H9 (cell line): ENCODE measurements around the gene ANKRD12. TPM values are rescaled to one million over a fixed set of nuclear protein-coding genes. Genes with fewer than 3 reads are reported as not detected.

ENCODE experiments used
- DNase-seq: peaks from one replicate; pipeline ENCODE4 v3.0.0-alpha.2; 2017
- H2AFZ ChIP-seq: one replicate; pipeline ENCODE4 v1.6.1; 2013; ENCODE audit warnings: mild to moderate bottlenecking, low read length, control low read depth, moderate library complexity
- H2AK5ac ChIP-seq: 2 replicates; pipeline ENCODE4 v1.6.1; 2013; ENCODE audit warnings: low read length, control low read depth, mixed read lengths; ENCODE audit not compliant: insufficient read length
- H2BK120ac ChIP-seq: one replicate; pipeline ENCODE4 v1.6.1; 2013; ENCODE audit warnings: low read depth, mild to moderate bottlenecking, low read length, control low read depth, inconsistent platforms; ENCODE audit not compliant: poor library complexity, severe bottlenecking
- H2BK12ac ChIP-seq: 2 replicates; pipeline ENCODE4 v1.6.1; 2013; ENCODE audit warnings: low read length, control low read depth, mixed read lengths, low read depth; ENCODE audit not compliant: insufficient read length
- H2BK15ac ChIP-seq: 2 replicates; pipeline ENCODE4 v1.6.1; 2013; ENCODE audit warnings: low read depth, low read length, control low read depth
- H2BK20ac ChIP-seq: one replicate; pipeline ENCODE4 v1.6.1; 2013; ENCODE audit warnings: low read depth, mild to moderate bottlenecking, low read length, control low read depth, inconsistent platforms; ENCODE audit not compliant: poor library complexity, severe bottlenecking
- H2BK5ac ChIP-seq: 2 replicates; pipeline ENCODE4 v1.6.1; 2013; ENCODE audit warnings: low read length, control low read depth, mixed read lengths; ENCODE audit not compliant: insufficient read length
- H3K14ac ChIP-seq: 2 replicates; pipeline ENCODE4 v1.6.1; 2013; ENCODE audit warnings: low read length, control low read depth; ENCODE audit not compliant: insufficient read depth
- H3K18ac ChIP-seq: 2 replicates; pipeline ENCODE4 v1.6.1; 2013; ENCODE audit warnings: low read depth, mild to moderate bottlenecking, mixed read lengths, low read length, control low read depth; ENCODE audit not compliant: insufficient read length
- H3K23ac ChIP-seq: 2 replicates; pipeline ENCODE4 v1.6.1; 2013; ENCODE audit warnings: low read length, control low read depth, mixed read lengths, low read depth; ENCODE audit not compliant: insufficient read length
- H3K23me2 ChIP-seq: 2 replicates; pipeline ENCODE4 v1.6.1; 2013; ENCODE audit warnings: low read depth, mild to moderate bottlenecking, mixed read lengths, low read length, control low read depth; ENCODE audit not compliant: insufficient read length, poor library complexity, severe bottlenecking
- H3K27ac ChIP-seq: 2 replicates; pipeline ENCODE4 v1.5.1; 2013; ENCODE audit warnings: low read length, control low read depth, mixed read lengths, low read depth; ENCODE audit not compliant: insufficient read length
- H3K27me3 ChIP-seq: 2 replicates; pipeline ENCODE4 v1.6.1; 2013; ENCODE audit warnings: low read length, control low read depth, inconsistent platforms; ENCODE audit not compliant: insufficient read depth
- H3K4ac ChIP-seq: 2 replicates; pipeline ENCODE4 v1.6.1; 2013; ENCODE audit warnings: low read depth, mild to moderate bottlenecking, control low read depth, inconsistent platforms, low read length, moderate library complexity
- H3K4me1 ChIP-seq: 2 replicates; pipeline ENCODE4 v1.6.1; 2013; ENCODE audit warnings: low read length, control low read depth, inconsistent platforms; ENCODE audit not compliant: insufficient read depth
- H3K4me2 ChIP-seq: 2 replicates; pipeline ENCODE4 v1.6.1; 2013; ENCODE audit warnings: low read length, control low read depth, mixed read lengths; ENCODE audit not compliant: insufficient read length, insufficient read depth
- H3K56ac ChIP-seq: 2 replicates; pipeline ENCODE4 v1.6.1; 2013; ENCODE audit warnings: low read depth, mild to moderate bottlenecking, mixed read lengths, low read length, control low read depth; ENCODE audit not compliant: insufficient read length
- H3K79me1 ChIP-seq: 2 replicates; pipeline ENCODE4 v1.6.1; 2013; ENCODE audit warnings: low read depth, mild to moderate bottlenecking, moderate library complexity, low read length, control low read depth, inconsistent platforms; ENCODE audit not compliant: insufficient read depth, poor library complexity, severe bottlenecking
- H3K79me2 ChIP-seq: 2 replicates; pipeline ENCODE4 v1.6.1; 2013; ENCODE audit warnings: low read length, control low read depth, inconsistent platforms; ENCODE audit not compliant: insufficient read depth
- H3K9ac ChIP-seq: 2 replicates; pipeline ENCODE4 v1.6.1; 2013; ENCODE audit warnings: low read length, control low read depth, mixed read lengths; ENCODE audit not compliant: insufficient read length; ENCODE audit errors: extremely low read depth
- H3K9me3 ChIP-seq: one replicate; pipeline ENCODE4 v1.6.1; 2013; ENCODE audit warnings: low read depth, low read length, inconsistent platforms; ENCODE audit not compliant: control insufficient read depth
- H3T11ph ChIP-seq: one replicate; pipeline ENCODE4 v1.6.1; 2013; ENCODE audit warnings: mild to moderate bottlenecking, low read length, control low read depth, inconsistent platforms
- H4K20me1 ChIP-seq: one replicate; pipeline ENCODE4 v1.6.1; 2013; ENCODE audit not compliant: control insufficient read depth, insufficient read length, insufficient read depth
- H4K5ac ChIP-seq: 2 replicates; pipeline ENCODE4 v1.6.1; 2013; ENCODE audit warnings: low read depth, mild to moderate bottlenecking, mixed read lengths, low read length, control low read depth; ENCODE audit not compliant: insufficient read length
- H4K8ac ChIP-seq: replicated peaks from 2 replicates; pipeline ENCODE4 v1.6.1; 2013; ENCODE audit warnings: low read length, control low read depth, mixed read lengths, low read depth; ENCODE audit not compliant: insufficient read length
- H4K91ac ChIP-seq: 2 replicates; pipeline ENCODE4 v1.6.1; 2013; ENCODE audit warnings: low read depth, mild to moderate bottlenecking, moderate library complexity, mixed read lengths, low read length, control low read depth; ENCODE audit not compliant: insufficient read length
- H3K27ac Mint-ChIP-seq, 3 experiments: 2 replicates in 2 of 3; 3 replicates in 1 of 3; pipeline ENCODE4 v1.8.0; 2020 to 2021; ENCODE audit warnings: mixed read lengths in 3 of 3, mild to moderate bottlenecking in 1 of 3, moderate library complexity in 1 of 3
- H3K27me3 Mint-ChIP-seq: 2 replicates; pipeline ENCODE4 v1.8.0; 2021; ENCODE audit warnings: low read depth, mild to moderate bottlenecking, moderate library complexity, mixed read lengths
- H3K36me3 Mint-ChIP-seq, 3 experiments: 2 replicates in 2 of 3; 3 replicates in 1 of 3; pipeline ENCODE4 v1.8.0; 2020 to 2021; ENCODE audit warnings: low read depth in 3 of 3, mixed read lengths in 3 of 3; ENCODE audit not compliant: insufficient read depth in 1 of 3
- H3K4me1 Mint-ChIP-seq, 2 experiments: 2 replicates each; pipeline ENCODE4 v1.8.0; 2020; ENCODE audit warnings: mixed read lengths in 2 of 2
- H3K4me3 Mint-ChIP-seq, 2 experiments: 2 replicates in 1 of 2; 3 replicates in 1 of 2; pipeline ENCODE4 v1.8.0; 2020 to 2021; ENCODE audit warnings: mild to moderate bottlenecking in 2 of 2, mixed read lengths in 2 of 2, moderate library complexity in 1 of 2
- H3K9me3 Mint-ChIP-seq, 2 experiments: 2 replicates in 1 of 2; 3 replicates in 1 of 2; pipeline ENCODE4 v1.8.0; 2020; ENCODE audit warnings: mild to moderate bottlenecking in 2 of 2, mixed read lengths in 2 of 2, moderate library complexity in 1 of 2
- WGBS: extraction: QIAGEN DNeasy Blood & Tissue Kit; methylation state at CpG from one replicate; pipeline ENCODE4 v1.1.7; 2013; ENCODE audit warnings: missing lambda C conversion rate, low lambda C conversion rate, mixed read lengths; ENCODE audit not compliant: insufficient read length; ENCODE audit errors: extremely low coverage; 5-methylcytosine and 5-hydroxymethylcytosine counted together
- total RNA-seq: library from RNA; stranded (reverse); gene quantifications from 2 replicates; pipeline ENCODE4 v1.2.1, GENCODE V29; 2021
- TF ChIP-seq, protein P1 (sequence below): fragments of 200-600 bp; sonication (generic); conservative IDR thresholded peaks from 3 replicates; pipeline ENCODE4 v1.8.0; 2021; ENCODE audit warnings: antibody characterized with exemption, mild to moderate bottlenecking

Gene ANKRD12
- total RNA-seq, 1 experiment from 2014 or later = 38.9 TPM

- H3K23ac ChIP-seq = no peak overlapping the region
- no peaks in the 10 kb centered on the region for H3K4me1 ChIP-seq
- H3K9me3 ChIP-seq = no peaks in the 10 kb centered on the region
- H3T11ph ChIP-seq = no peak overlapping the region
- no peak overlapping the region for H4K91ac ChIP-seq
- no peak overlapping the region for H2BK120ac ChIP-seq
- no peaks in the 10 kb centered on the region for H3K27me3 Mint-ChIP-seq
- H3K79me2 ChIP-seq = no peaks in the 10 kb centered on the region
- no peak overlapping the region for H2BK5ac ChIP-seq
- H3K9me3 Mint-ChIP-seq = no peaks in the 10 kb centered on the region
- H3K4me3 Mint-ChIP-seq = no peak overlapping the region
- H4K8ac ChIP-seq = no peak overlapping the region
- no peak overlapping the region for H3K27ac ChIP-seq
- H2BK12ac ChIP-seq = no peak overlapping the region
- TF ChIP-seq, protein P1, sequence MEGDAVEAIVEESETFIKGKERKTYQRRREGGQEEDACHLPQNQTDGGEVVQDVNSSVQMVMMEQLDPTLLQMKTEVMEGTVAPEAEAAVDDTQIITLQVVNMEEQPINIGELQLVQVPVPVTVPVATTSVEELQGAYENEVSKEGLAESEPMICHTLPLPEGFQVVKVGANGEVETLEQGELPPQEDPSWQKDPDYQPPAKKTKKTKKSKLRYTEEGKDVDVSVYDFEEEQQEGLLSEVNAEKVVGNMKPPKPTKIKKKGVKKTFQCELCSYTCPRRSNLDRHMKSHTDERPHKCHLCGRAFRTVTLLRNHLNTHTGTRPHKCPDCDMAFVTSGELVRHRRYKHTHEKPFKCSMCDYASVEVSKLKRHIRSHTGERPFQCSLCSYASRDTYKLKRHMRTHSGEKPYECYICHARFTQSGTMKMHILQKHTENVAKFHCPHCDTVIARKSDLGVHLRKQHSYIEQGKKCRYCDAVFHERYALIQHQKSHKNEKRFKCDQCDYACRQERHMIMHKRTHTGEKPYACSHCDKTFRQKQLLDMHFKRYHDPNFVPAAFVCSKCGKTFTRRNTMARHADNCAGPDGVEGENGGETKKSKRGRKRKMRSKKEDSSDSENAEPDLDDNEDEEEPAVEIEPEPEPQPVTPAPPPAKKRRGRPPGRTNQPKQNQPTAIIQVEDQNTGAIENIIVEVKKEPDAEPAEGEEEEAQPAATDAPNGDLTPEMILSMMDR = no peak
- H3K56ac ChIP-seq = no peak overlapping the region
- no peaks in the 10 kb centered on the region for H3K23me2 ChIP-seq
- H3K36me3 Mint-ChIP-seq = peaks cover 4 to 18% (median 16%) of the 10 kb centered on the region in 3 experiments; a peak in 5 of 7 replicates
- no peak overlapping the region for H2BK20ac ChIP-seq
- no peaks in the 10 kb centered on the region for H3K79me1 ChIP-seq
- H3K14ac ChIP-seq = no peak overlapping the region
- no peak overlapping the region for H3K27ac Mint-ChIP-seq
- no peak overlapping the region for H3K4me2 ChIP-seq
- H4K5ac ChIP-seq = no peak overlapping the region
- no peaks in the 10 kb centered on the region for H3K27me3 ChIP-seq
- H4K20me1 ChIP-seq = no peaks in the 10 kb centered on the region
- H2AFZ ChIP-seq = no peak overlapping the region
- H3K18ac ChIP-seq = no peak overlapping the region
- no peak overlapping the region for H3K9ac ChIP-seq
- WGBS = no CpG with 5 or more reads among the region's 1 CpG
- DNase-seq = no peak
- H3K4me1 Mint-ChIP-seq = peaks cover 5 to 6% of the 10 kb centered on the region in 2 experiments
- no peak overlapping the region for H2BK15ac ChIP-seq
- H2AK5ac ChIP-seq = no peak overlapping the region
- H3K4ac ChIP-seq = no peak overlapping the region
These were observed 75.4 kb downstream of the ANKRD12 start for GRCh38 chr18:9211955-9212354.
